Measurements from ENCODE around the gene ADM5. TPM values are rescaled to one million over a fixed set of nuclear protein-coding genes. Genes with fewer than 3 reads are reported as not detected.

Gene ADM5
- total and polyA plus RNA-seq, 10 of the 15 experiments (the other 5 are each of a cell fraction or from before 2014, with no cell fraction given), result 0.05 to 6.0 (median 1.2) TPM; not detected in 1

- Histone ChIP-seq H3K27me3 (replicated peaks in 1 of 2; ENCODE audit: control insufficient read depth in 2 of 2, insufficient read depth in 2 of 2, low read length in 1 of 2) (no peaks in the 10 kb centered on the region), H3K9me3 (replicated peaks; ENCODE audit: control insufficient read depth, insufficient read depth, low read length) (no peaks in the 10 kb centered on the region), H3K79me2 (ENCODE audit: control insufficient read depth, insufficient read depth, low read length) (peaks cover 22% of the 10 kb centered on the region), H3K4me3 (no peak overlapping the region), H2AFZ (ENCODE audit: control insufficient read depth, low read depth, low read length) (no peak overlapping the region), H4K20me1 (ENCODE audit: control insufficient read depth, insufficient read depth) (no peaks in the 10 kb centered on the region), H3K4me1 (ENCODE audit: control insufficient read depth, insufficient read depth, low read length) (peaks cover 25% of the 10 kb centered on the region), H3K36me3 (ENCODE audit: control insufficient read depth in 2 of 2, insufficient read depth in 2 of 2, low read length in 1 of 2) (no peaks in the 10 kb centered on the region; a peak in 2 of 4 replicates), H3K9ac (ENCODE audit: control insufficient read depth, insufficient read depth, low read length) (no peak overlapping the region), H3K4me2 (ENCODE audit: control insufficient read depth, insufficient read depth) (no peak overlapping the region), H3K27ac (ENCODE audit: control insufficient read depth, insufficient read depth) (no peak overlapping the region)
- SMC1A ChIA-PET (ENCODE audit: uncharacterized antibody, unreplicated experiment), result no interaction called here
- ATAC-seq, result no peak
- BruUV-seq (replicated peaks), result no TSS peak
- DNase-seq (ENCODE audit: low read depth, low spot score), result no peak
- TF ChIP-seq SMAD1 (IDR thresholded peaks at IDR 0.05; ENCODE audit: low read depth, partially characterized antibody) (no peak), SMAD5 (IDR thresholded peaks at IDR 0.05; ENCODE audit: low read depth) (no peak), ASH2L (IDR thresholded peaks at IDR 0.05; ENCODE audit: borderline replicate concordance, low read depth) (no peak), SREBF2 (IDR thresholded peaks at IDR 0.05; ENCODE audit: low read length) (no peak), SMC3 (IDR thresholded peaks at IDR 0.05; ENCODE audit: borderline replicate concordance, low read length) (no peak), PBX3 (IDR thresholded peaks at IDR 0.05; ENCODE audit: insufficient replicate concordance, low read depth, low read length) (no peak), MYB (IDR thresholded peaks at IDR 0.05; ENCODE audit: borderline replicate concordance, low read depth, low read length) (no peak), ZSCAN29 (IDR thresholded peaks at IDR 0.05) (no peak)
- intact Hi-C loops (cut with micrococcal nuclease; ENCODE audit: unreplicated experiment) (no loop called here), in situ Hi-C loops (cut with MboI) (loop anchor here (5.0 kb wide), 1 partner anchor 172 kb away; the partner anchor contains the start of gene RPS11)
- FAIRE-seq, result no peak
- POLR2A ChIA-PET, result interaction anchor here (1.1 to 2.0 kb wide), 2 partner anchors 29 to 98 kb away, joined by 3 to 11 read pairs; partner anchors contain the start of gene RRAS
- RAD21 ChIA-PET (ENCODE audit: unreplicated experiment), result interaction anchor here (0.7 kb wide), 1 partner anchor 80 kb away, joined by 3 read pairs; no protein-coding TSS in a partner anchor
- CTCF ChIA-PET, result interaction anchor here (0.8 to 10.5 kb wide), 4 partner anchors 11 to 99 kb away, joined by 3 to 130 read pairs (median 4); partner anchors contain the start of genes RRAS and SCAF1
- 83% methylated on average over 3 of the region's 3 CpGs for WGBS (ENCODE audit: insufficient coverage, insufficient replicate concordance, low lambda C conversion rate, missing lambda C conversion rate)
These were observed 19.9 kb upstream of the ADM5 start for GRCh38 chr19:49669516-49669915.
